ENCODE results near the gene HS1BP3.

DNA sequence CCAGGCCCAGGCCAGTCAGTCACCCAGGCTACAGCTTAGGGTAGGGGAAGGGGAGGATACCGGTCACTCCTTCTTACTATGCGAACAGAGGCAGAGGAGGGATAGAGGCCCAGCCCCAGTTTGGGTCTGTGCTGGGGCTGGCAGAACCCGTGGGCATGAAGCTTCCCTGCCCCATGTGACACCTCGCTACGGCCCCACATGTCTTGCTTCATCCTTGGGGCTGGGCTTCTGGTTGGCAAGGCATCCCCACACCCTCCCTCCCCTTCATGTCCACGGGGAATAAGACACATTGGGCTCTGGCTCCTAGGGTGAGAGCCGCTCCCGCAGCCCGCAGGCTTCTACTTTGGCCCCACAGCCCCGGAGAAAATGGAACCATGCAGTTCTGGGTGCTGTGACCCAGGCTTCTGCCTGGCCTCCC is 32.4 kb downstream of the HS1BP3 start:
- TF ChIP-seq CTCF (conservative IDR thresholded peaks at IDR 0.05 in 1 of 2, IDR thresholded peaks at IDR 0.05 in 1 of 2; ENCODE audit: extremely low read depth in 1 of 2, insufficient read depth in 1 of 2, low read depth in 1 of 2, low read length in 2 of 2) = no peak
- no peak for TF ChIP-seq EZH2 (IDR thresholded peaks at IDR 0.05; ENCODE audit: borderline replicate concordance, low read length)
